ENCODE data around the gene HS2ST1. TPM values are rescaled to one million over a fixed set of nuclear protein-coding genes. Genes with fewer than 3 reads are reported as not detected.

The HS2ST1 gene
- total and polyA plus RNA-seq, 7 donors = 2.4 to 13.7 (median 10.0) TPM

DNA sequence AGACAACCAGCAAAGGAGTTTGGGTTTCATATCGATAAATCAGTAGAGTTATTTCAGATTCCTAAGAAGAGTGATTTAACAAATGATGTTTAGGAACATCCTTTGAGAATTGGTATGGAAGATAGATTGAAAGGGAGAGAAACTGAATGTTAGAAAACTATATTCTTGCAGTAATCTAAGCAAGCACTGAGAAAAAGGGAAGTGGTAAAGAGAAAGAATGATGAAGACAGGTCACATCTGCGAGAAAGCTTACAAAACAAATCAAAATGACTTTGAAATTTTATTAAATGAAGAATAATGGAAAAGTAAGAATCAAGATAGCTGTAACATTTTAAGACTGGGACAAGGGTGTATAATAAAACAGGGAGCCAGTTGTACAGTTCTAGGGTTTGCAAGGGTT, 177.0 kb downstream of the HS2ST1 start:
- 83 to 90% methylated on average over 2 of the region's 2 CpGs for WGBS, 2 donors
- Histone ChIP-seq H3K27me3 (no peaks in the 10 kb centered on the region), H3K9me3 (no peaks in the 10 kb centered on the region), H3K4me1 (no peaks in the 10 kb centered on the region), H3K27ac (no peak overlapping the region), H3K36me3 (no peaks in the 10 kb centered on the region), H3K4me3 (no peak overlapping the region)
- TF ChIP-seq POLR2AphosphoS5 (IDR thresholded peaks at IDR 0.05) (no peak), CTCF (IDR thresholded peaks at IDR 0.05) (no peak), EP300 (IDR thresholded peaks at IDR 0.05) (no peak), POLR2A (IDR thresholded peaks at IDR 0.05) (no peak)
- intact Hi-C loops (cut with DNase I) = no loop called here
- DNase-seq = no peak

DNA sequence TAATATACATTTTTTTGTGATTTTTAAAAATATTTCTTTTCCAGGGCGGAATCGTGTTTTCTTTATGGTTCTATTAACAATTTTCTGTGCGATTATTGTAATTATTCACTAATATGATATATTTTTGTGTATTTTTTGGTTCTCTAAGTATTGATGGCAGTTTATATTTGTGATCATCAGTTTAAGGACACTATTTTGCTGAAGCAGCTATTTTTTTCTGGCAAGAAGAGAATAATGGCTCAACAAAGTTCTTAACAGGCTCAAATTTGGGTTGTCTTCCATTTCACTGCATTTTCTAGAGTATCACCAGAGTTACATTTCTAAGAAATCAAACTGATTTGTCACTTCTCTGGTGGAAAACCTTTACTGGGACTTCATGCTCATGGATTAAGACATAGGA, 178.4 kb downstream of the HS2ST1 start:
- 100% methylated on average over 3 of the region's 3 CpGs for WGBS, 2 donors
- intact Hi-C loops (cut with DNase I) = no loop called here
- DNase-seq = no peak
- H3K27me3 ChIP-seq = no peaks in the 10 kb centered on the region
- no peak overlapping the region for H3K27ac ChIP-seq
- H3K36me3 ChIP-seq = no peaks in the 10 kb centered on the region
- TF ChIP-seq CTCF (IDR thresholded peaks at IDR 0.05) = no peak
- no peak for TF ChIP-seq EP300 (IDR thresholded peaks at IDR 0.05)
- TF ChIP-seq POLR2A (IDR thresholded peaks at IDR 0.05) = no peak
- no peak for TF ChIP-seq POLR2AphosphoS5 (IDR thresholded peaks at IDR 0.05)
- no peaks in the 10 kb centered on the region for H3K4me1 ChIP-seq
- H3K4me3 ChIP-seq = no peak overlapping the region
- no peaks in the 10 kb centered on the region for H3K9me3 ChIP-seq

GRCh38 chr1:87093286-87093685, 178.9 kb downstream of the HS2ST1 start:
- Histone ChIP-seq H3K9me3 (no peaks in the 10 kb centered on the region), H3K27me3 (no peaks in the 10 kb centered on the region), H3K4me1 (no peaks in the 10 kb centered on the region), H3K4me3 (no peak overlapping the region), H3K27ac (no peak overlapping the region), H3K36me3 (no peaks in the 10 kb centered on the region)
- TF ChIP-seq CTCF (IDR thresholded peaks at IDR 0.05) (no peak), POLR2A (IDR thresholded peaks at IDR 0.05) (no peak)
- WGBS, 2 donors = 96 to 98% methylated on average over 4 of the region's 4 CpGs
- DNase-seq = no peak
- intact Hi-C loops (cut with DNase I) = no loop called here

- TF ChIP-seq EP300 (IDR thresholded peaks at IDR 0.05) = no peak
- TF ChIP-seq POLR2A (IDR thresholded peaks at IDR 0.05) = no peak
- no peak for TF ChIP-seq CTCF (IDR thresholded peaks at IDR 0.05)
- WGBS, 2 donors = 93% methylated on average over 2 of the region's 2 CpGs
Observed at GRCh38 chr1:87094238-87094637, 179.8 kb downstream of the HS2ST1 start.

DNA sequence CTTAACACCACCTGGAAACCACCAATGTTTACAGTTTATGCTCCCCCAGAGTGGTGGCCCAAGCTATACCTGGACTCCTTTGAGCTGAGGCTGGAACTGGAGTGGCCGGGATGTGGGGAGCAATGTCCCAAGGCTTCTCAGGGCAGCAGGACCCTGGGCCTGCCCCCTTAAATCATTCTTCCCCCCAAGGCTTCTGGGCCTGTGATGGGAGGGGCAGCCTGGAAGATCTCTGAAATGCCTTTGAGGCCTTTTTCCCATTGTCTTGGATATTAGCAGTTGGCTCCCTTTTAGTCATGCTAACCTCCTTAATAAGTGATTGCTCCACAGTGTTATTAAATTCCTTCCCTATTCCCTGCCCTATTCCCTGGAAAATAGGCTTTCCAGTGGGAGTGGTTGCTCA, 185.8 kb downstream of the HS2ST1 start:
- Histone ChIP-seq H3K36me3 (no peaks in the 10 kb centered on the region), H3K27ac (no peak overlapping the region), H3K4me1 (no peaks in the 10 kb centered on the region), H3K4me3 (no peak overlapping the region), H3K9me3 (peaks cover 0 to 5% (median 1%) of the 10 kb centered on the region in 4 donors), H3K27me3 (no peaks in the 10 kb centered on the region)
- TF ChIP-seq EP300 (IDR thresholded peaks at IDR 0.05) (no peak), CTCF (IDR thresholded peaks at IDR 0.05) (no peak), POLR2A (IDR thresholded peaks at IDR 0.05) (no peak), POLR2AphosphoS5 (IDR thresholded peaks at IDR 0.05) (no peak)
- 98 to 100% methylated on average over 1 of the region's 1 CpG for WGBS, 2 donors
- intact Hi-C loops (cut with DNase I) = no loop called here
- DNase-seq = no peak

More at GRCh38 chr1:87094238-87094637, 179.8 kb downstream of the HS2ST1 start:
- Histone ChIP-seq H3K27ac (no peak overlapping the region), H3K9me3 (no peaks in the 10 kb centered on the region), H3K4me3 (no peak overlapping the region), H3K36me3 (no peaks in the 10 kb centered on the region), H3K27me3 (no peaks in the 10 kb centered on the region), H3K4me1 (no peaks in the 10 kb centered on the region)
- DNase-seq = no peak
- intact Hi-C loops (cut with DNase I) = no loop called here

All from sigmoid colon (tissue), 7 donors.